Stimulated activated naive CD8-positive, alpha-beta T cell treated with anti-CD3 and anti-CD28 coated beads, Interleukin-15, amount 100 ng/mL, for 72 hours (primary cell): ENCODE measurements around the gene NCKAP5L.

Source experiments
- ATAC-seq: fragments of 150-1000 bp; cut with Tn5 transposase; 2 replicates; pipeline ENCODE4 v1.10.0; 2021; ENCODE audit warnings: mild to moderate bottlenecking, moderate library complexity
- DNase-seq, 2 donors: peaks; one replicate each; pipeline ENCODE4 v3.0.0; 2021 to 2022
- H3K27ac Mint-ChIP-seq, 2 donors: one replicate each; pipeline ENCODE4 v1.8.0; 2022; ENCODE audit warnings: mild to moderate bottlenecking in 2 of 2, mixed read lengths in 2 of 2, moderate library complexity in 2 of 2
- H3K27me3 Mint-ChIP-seq: one replicate; pipeline ENCODE4 v1.8.0; 2022; ENCODE audit warnings: mixed read lengths
- H3K4me1 Mint-ChIP-seq: one replicate; pipeline ENCODE4 v1.8.0; 2022; ENCODE audit warnings: mild to moderate bottlenecking, mixed read lengths
- H3K4me3 Mint-ChIP-seq, 2 donors: one replicate each; pipeline ENCODE4 v1.8.0; 2022; ENCODE audit warnings: mild to moderate bottlenecking in 2 of 2, mixed read lengths in 2 of 2, moderate library complexity in 1 of 2
- H3K9me3 Mint-ChIP-seq, 2 donors: one replicate each; pipeline ENCODE4 v1.8.0; 2022; ENCODE audit warnings: mixed read lengths in 2 of 2

NCKAP5L gene

DNA sequence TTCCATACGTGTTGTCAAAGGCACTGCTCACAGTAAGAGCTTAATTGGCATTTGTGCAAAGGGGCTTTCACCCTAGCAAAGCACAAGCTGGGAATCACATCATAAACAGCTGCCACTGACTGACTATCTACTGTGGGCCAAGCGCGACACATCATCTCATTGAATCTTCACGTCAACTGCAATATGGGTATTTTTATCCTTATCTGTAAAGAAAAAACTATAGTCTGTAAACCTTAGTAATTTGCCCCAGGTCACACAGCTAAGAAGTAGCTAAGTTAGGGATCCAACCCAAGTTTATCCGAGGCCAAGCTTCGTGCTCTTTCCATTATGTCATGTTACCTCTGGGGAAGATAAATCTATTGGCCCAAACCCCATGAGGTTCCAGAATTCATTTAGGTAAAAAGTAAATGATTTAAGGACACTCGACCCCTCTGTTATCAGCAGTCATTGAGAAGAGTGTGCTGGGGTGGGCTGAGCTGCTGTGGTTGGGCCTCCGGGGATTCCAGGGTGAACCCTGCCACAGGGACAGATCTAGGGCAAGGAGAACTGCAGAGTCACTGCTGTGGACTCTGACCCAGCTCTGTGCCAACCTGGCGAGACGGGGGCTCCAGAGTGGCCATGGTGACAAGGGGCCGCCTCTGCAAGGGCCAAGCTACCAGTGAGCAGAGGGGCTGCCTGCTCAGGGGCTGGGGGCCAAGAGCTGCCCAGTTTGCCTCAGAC, 27.6 kb downstream of the NCKAP5L start:
- H3K4me1 Mint-ChIP-seq, result no peaks in the 10 kb centered on the region
- no peak overlapping the region for H3K4me3 Mint-ChIP-seq
- peak overlapping the region in 1 of 2 donors; percentile 36 for H3K27ac Mint-ChIP-seq
- no peaks in the 10 kb centered on the region for H3K9me3 Mint-ChIP-seq
- H3K27me3 Mint-ChIP-seq, result no peaks in the 10 kb centered on the region
- no peak for ATAC-seq
- no peak for DNase-seq

- Mint-ChIP-seq H3K27ac (no peak overlapping the region), H3K4me3 (no peak overlapping the region), H3K9me3 (no peaks in the 10 kb centered on the region), H3K27me3 (no peaks in the 10 kb centered on the region), H3K4me1 (no peaks in the 10 kb centered on the region)
- ATAC-seq (no peak), DNase-seq (no peak)
These were observed 29.3 kb downstream of the NCKAP5L start for GRCh38 chr12:49798934-49799333.

DNA sequence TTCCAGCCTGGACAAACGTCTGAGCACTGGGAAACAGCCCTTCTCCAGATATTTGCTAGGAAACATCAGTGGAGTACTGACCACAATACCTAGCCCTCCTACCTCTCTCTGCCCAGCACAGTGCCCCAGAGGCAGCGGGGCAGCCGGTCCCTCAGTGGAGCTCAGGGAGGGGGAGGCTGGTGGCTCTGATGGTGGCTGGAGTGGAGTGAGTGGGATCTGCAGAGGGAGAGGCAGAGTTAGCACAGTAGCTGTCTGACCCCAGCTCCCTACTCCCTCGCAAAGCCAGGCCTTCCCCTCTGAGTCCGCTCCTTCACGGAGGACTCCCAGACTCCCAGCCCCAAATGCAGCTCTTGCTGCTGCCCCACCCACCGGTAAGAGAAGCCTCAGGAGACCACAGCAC, 30.0 kb downstream of the NCKAP5L start:
- H3K27me3 Mint-ChIP-seq, result no peaks in the 10 kb centered on the region
- no peak for DNase-seq
- H3K4me1 Mint-ChIP-seq, result no peaks in the 10 kb centered on the region
- no peak overlapping the region for H3K27ac Mint-ChIP-seq
- H3K9me3 Mint-ChIP-seq, result no peaks in the 10 kb centered on the region
- no peak overlapping the region for H3K4me3 Mint-ChIP-seq
- no peak for ATAC-seq

DNA sequence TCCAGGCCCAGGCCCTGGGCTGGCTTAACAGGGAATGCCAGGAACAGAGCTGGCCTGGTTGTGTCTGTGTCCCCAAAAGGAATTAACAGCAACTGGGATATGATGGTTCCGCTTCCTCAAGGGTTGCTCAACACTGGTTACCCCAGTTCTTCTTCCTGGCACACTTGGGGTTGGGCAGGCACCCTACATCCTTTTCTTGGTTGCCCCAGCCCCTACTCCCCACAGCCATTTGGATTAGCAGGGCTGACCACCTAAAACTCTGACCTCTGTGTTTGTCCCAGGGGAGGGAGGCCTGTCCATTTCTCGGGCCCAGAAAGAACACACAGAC, 30.8 kb downstream of the NCKAP5L start:
- ATAC-seq (no peak), DNase-seq (no peak)
- H3K27ac Mint-ChIP-seq, result peak overlapping the region in 1 of 2 donors; percentile 75
- no peaks in the 10 kb centered on the region for H3K27me3 Mint-ChIP-seq
- no peaks in the 10 kb centered on the region for H3K9me3 Mint-ChIP-seq
- no peak overlapping the region for H3K4me3 Mint-ChIP-seq
- H3K4me1 Mint-ChIP-seq, result no peaks in the 10 kb centered on the region

GRCh38 chr12:49796606-49797448, 31.4 kb downstream of the NCKAP5L start:
- DNase-seq (no peak), ATAC-seq (no peak)
- Mint-ChIP-seq H3K27ac (no peak overlapping the region), H3K4me1 (no peaks in the 10 kb centered on the region), H3K9me3 (no peaks in the 10 kb centered on the region), H3K27me3 (no peaks in the 10 kb centered on the region), H3K4me3 (no peak overlapping the region)

DNA sequence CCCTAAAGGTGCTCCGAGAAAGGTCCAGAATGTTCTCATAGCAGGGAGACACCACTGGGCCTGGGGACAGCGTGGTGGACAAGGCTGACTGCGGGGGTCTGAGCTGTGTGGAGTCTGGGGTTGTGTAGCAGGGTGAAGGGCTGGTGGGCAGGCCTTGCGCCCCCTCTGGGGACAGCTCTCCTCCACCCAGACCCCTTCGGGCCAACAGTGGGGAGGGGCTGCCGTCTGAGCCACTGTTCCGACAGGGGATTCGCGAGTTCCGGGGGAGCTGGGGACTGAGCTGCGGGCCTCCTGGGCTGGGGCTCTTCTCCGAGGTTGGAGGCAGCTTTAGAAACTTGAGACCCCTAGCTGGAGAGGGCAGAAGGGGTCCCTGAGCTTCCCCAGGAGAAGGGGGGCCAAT, 32.1 kb downstream of the NCKAP5L start:
- H3K9me3 Mint-ChIP-seq, result no peaks in the 10 kb centered on the region
- no peak overlapping the region for H3K27ac Mint-ChIP-seq
- DNase-seq (no peak), ATAC-seq (no peak)
- no peaks in the 10 kb centered on the region for H3K4me1 Mint-ChIP-seq
- no peak overlapping the region for H3K4me3 Mint-ChIP-seq
- H3K27me3 Mint-ChIP-seq, result no peaks in the 10 kb centered on the region

DNA sequence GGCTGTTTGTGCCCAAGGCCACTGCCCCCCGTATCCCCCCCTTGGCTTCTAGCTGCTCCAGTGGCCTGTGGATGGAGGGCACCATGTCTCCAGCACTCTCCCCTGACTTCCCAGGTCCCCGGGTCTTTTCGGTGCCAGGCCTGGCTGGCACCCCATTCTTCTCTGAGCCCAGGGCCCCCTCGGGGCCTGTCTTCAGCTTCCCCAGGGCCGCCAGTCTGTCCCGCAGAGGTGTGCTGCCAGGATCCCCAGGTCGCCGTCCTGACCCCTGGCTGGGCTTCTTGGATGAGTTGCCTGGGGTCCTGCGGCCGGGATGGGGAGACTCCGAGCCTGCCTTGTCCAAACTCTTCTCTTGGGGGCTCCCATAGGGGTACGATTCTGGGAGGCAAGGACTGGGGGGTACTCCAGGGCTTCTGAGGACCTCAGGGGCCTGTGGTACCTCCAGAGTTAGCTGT, 32.5 kb downstream of the NCKAP5L start:
- no peak overlapping the region for H3K27ac Mint-ChIP-seq
- no peaks in the 10 kb centered on the region for H3K4me1 Mint-ChIP-seq
- H3K9me3 Mint-ChIP-seq, result no peaks in the 10 kb centered on the region
- H3K4me3 Mint-ChIP-seq, result no peak overlapping the region
- no peak for ATAC-seq
- no peaks in the 10 kb centered on the region for H3K27me3 Mint-ChIP-seq
- no peak for DNase-seq

DNA sequence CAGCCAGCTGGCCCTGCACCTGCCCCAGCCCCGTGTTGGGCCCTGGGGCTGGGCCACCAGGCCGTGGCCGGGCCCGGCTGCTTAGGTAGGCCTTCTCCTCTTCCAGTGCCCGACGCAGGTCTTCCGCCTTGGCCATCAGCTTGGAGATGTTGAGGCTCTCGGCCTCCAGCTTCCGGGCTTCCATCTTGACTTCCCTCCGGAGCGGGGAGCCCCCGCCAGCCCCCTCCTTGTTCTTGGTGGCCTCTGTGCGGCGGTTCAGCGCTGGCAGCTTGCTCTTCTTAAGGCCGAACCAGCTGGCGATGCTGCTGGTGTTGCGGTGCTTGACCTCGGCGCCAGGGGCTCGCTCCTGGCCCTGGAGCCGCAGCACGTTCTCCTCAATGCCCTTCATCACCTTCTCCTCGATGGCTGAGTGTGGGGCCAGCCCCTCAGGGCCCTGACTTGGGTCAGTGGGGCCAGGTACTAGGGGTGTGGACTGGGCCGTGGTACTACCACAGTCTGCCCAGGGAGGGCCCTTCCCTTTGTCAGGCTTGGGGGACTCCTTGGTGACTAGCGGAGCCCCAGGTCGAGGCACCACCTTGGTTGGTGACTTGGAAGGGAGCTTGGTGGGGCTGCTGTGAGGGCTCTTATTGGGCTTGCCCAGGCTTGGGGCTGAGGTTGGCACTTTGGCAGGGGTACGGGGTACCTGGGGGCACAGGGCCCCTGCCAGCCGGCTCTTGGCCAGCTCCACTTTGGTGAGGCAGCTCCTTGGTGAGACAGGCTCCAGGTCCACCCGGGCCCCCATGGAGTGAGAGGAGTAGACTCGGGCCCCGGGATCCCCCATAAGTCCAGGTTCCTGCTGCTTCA, 33.2 kb downstream of the NCKAP5L start:
- H3K27ac Mint-ChIP-seq, result peak overlapping the region; percentile 46 to 49
- H3K27me3 Mint-ChIP-seq, result no peaks in the 10 kb centered on the region

GRCh38 chr12:49794021-49794420, 34.2 kb downstream of the NCKAP5L start:
- Mint-ChIP-seq H3K4me3 (no peak overlapping the region), H3K27me3 (no peaks in the 10 kb centered on the region), H3K4me1 (no peaks in the 10 kb centered on the region), H3K27ac (no peak overlapping the region), H3K9me3 (no peaks in the 10 kb centered on the region)
- ATAC-seq (no peak), DNase-seq (no peak)

More for the DNA sequence above, 33.2 kb downstream of the NCKAP5L start:
- ATAC-seq (no peak), DNase-seq (no peak)
- Mint-ChIP-seq H3K9me3 (no peaks in the 10 kb centered on the region), H3K4me1 (no peaks in the 10 kb centered on the region), H3K4me3 (no peak overlapping the region)

DNA sequence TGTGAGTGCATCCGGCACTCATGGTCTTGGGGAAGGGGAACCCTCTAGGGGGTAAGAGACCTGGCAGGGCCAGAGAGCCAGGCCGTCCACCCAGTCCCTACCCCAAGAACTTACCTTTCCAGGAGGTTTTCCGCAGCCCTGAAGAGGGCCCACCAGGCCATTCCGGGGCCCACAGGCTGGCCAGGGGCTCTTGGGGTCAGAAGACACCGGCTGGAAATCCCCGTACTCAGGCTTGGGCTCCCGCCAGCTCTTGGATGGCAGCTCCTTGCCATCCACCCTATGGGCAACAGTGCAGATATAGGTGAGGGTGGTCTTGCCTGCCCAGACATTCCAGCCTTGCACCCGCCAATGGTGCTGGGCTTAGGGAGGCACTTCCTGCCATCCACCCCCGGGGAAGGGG, 34.6 kb downstream of the NCKAP5L start:
- no peak overlapping the region for H3K4me3 Mint-ChIP-seq
- ATAC-seq (no peak), DNase-seq (no peak)
- H3K9me3 Mint-ChIP-seq, result no peaks in the 10 kb centered on the region
- H3K27ac Mint-ChIP-seq, result no peak overlapping the region
- H3K27me3 Mint-ChIP-seq, result no peaks in the 10 kb centered on the region
- H3K4me1 Mint-ChIP-seq, result no peaks in the 10 kb centered on the region

GRCh38 chr12:49792976-49793580, 35.1 kb downstream of the NCKAP5L start:
- Mint-ChIP-seq H3K9me3 (no peaks in the 10 kb centered on the region), H3K4me3 (no peak overlapping the region)
- ATAC-seq, result no peak

DNA sequence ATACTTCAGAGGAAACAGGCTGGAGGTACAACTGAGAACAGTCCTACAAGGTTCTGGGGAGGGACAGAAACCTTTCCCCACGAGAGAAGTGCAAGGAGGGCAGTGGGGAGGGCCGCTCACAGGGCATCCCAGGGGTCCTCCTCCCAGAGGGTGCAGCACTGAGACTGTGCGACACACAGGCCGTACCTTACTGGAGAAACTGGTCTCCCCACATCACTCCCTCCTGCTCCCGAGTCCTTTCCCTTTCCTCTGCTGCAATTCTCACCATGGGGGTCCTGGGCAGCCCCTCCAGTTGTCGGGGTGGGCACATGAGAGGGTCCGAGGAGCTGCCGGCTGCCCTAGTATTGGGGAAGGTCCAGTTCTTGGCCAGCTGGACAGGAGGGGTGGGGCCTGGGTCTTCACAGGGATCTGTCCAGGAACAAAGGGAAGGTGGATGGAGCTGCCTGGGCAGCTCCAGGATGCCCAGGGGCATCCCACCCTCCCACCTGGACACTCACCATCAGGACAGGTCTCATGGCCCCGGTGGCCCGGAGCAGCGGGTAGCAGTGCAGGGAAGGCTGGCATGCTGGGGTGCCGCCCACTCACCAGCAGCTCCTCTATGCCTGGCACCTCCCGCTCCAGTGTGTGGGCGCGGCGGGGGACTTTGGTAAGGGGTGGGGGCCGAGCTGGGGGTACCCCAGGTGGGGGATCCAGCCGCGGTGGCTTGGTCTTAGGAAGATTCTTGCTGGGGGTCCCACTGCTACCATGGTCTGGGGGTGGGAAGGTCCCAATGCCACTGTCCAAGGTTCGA, 35.8 kb downstream of the NCKAP5L start:
- Mint-ChIP-seq H3K4me1 (no peaks in the 10 kb centered on the region), H3K27ac (peak overlapping the region in 1 of 2 donors; percentile 19), H3K27me3 (no peaks in the 10 kb centered on the region), H3K4me3 (no peak overlapping the region), H3K9me3 (peaks cover 0 to 5% of the 10 kb centered on the region in 2 donors)
- DNase-seq (no peak), ATAC-seq (no peak)

More at GRCh38 chr12:49792976-49793580, 35.1 kb downstream of the NCKAP5L start:
- H3K4me1 Mint-ChIP-seq, result no peaks in the 10 kb centered on the region
- no peak for DNase-seq
- no peak overlapping the region for H3K27ac Mint-ChIP-seq
- no peaks in the 10 kb centered on the region for H3K27me3 Mint-ChIP-seq

GRCh38 chr12:49791700-49792099, 36.5 kb downstream of the NCKAP5L start:
- H3K9me3 Mint-ChIP-seq, result peaks cover 0 to 7% of the 10 kb centered on the region in 2 donors
- ATAC-seq (no peak), DNase-seq (no peak)
- H3K27me3 Mint-ChIP-seq, result no peaks in the 10 kb centered on the region
- no peak overlapping the region for H3K27ac Mint-ChIP-seq
- H3K4me1 Mint-ChIP-seq, result no peaks in the 10 kb centered on the region
- no peak overlapping the region for H3K4me3 Mint-ChIP-seq

- DNase-seq (no peak), ATAC-seq (no peak)
- Mint-ChIP-seq H3K4me1 (no peaks in the 10 kb centered on the region), H3K27me3 (no peaks in the 10 kb centered on the region), H3K4me3 (no peak overlapping the region), H3K9me3 (peaks cover 0 to 7% of the 10 kb centered on the region in 2 donors), H3K27ac (no peak overlapping the region)
These were observed 37.3 kb downstream of the NCKAP5L start for GRCh38 chr12:49790741-49791555.
